Epithelial cell of proximal tubule (primary cell): ENCODE results near the gene THEMIS2. TPM values are rescaled to one million over a fixed set of nuclear protein-coding genes. Genes with fewer than 3 reads are reported as not detected.

Experiments used
- DNase-seq: peaks from one replicate; pipeline ENCODE4 v3.0.0-alpha.2; 2011; ENCODE audit warnings: low read depth
- H3K4me3 ChIP-seq: 2 replicates; pipeline ENCODE4 v1.5.1; 2011; ENCODE audit warnings: low read depth, mild to moderate bottlenecking, low read length
- total RNA-seq: library from RNA; depleted of rRNA; stranded (reverse); fragments of >200 nt; gene quantifications from 2 replicates; pipeline ENCODE4 v1.2.3, GENCODE V29; 2015
- TF ChIP-seq, protein P1 (sequence below): conservative IDR thresholded peaks from 2 replicates; pipeline ENCODE4 v1.5.1; 2012; ENCODE audit warnings: low read depth, mild to moderate bottlenecking, low read length

Gene THEMIS2
- total RNA-seq, 1 donor from 2014 or later = 24.2 TPM

DNA sequence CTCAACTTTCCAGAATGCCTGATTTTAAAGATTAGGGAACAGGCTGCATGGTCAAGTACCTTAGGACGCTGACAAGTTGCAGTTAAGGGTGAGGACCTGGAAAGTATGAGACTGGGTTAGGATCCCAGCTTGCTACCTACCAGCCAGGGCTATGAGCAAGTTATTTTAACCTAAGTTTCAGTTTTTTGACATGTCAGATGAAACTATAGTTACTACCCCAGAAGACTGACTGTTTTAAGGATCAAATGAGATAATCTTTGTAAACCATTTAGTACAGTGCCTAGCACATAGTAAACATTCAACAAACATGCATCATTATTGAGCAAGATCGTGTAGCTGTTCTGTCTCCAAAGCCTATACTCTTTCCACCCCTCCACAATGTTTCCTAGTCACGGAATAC is 14.4 kb downstream of the THEMIS2 start:
- TF ChIP-seq, protein P1, sequence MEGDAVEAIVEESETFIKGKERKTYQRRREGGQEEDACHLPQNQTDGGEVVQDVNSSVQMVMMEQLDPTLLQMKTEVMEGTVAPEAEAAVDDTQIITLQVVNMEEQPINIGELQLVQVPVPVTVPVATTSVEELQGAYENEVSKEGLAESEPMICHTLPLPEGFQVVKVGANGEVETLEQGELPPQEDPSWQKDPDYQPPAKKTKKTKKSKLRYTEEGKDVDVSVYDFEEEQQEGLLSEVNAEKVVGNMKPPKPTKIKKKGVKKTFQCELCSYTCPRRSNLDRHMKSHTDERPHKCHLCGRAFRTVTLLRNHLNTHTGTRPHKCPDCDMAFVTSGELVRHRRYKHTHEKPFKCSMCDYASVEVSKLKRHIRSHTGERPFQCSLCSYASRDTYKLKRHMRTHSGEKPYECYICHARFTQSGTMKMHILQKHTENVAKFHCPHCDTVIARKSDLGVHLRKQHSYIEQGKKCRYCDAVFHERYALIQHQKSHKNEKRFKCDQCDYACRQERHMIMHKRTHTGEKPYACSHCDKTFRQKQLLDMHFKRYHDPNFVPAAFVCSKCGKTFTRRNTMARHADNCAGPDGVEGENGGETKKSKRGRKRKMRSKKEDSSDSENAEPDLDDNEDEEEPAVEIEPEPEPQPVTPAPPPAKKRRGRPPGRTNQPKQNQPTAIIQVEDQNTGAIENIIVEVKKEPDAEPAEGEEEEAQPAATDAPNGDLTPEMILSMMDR = no peak
- H3K4me3 ChIP-seq = no peak overlapping the region
- no peak for DNase-seq

DNA sequence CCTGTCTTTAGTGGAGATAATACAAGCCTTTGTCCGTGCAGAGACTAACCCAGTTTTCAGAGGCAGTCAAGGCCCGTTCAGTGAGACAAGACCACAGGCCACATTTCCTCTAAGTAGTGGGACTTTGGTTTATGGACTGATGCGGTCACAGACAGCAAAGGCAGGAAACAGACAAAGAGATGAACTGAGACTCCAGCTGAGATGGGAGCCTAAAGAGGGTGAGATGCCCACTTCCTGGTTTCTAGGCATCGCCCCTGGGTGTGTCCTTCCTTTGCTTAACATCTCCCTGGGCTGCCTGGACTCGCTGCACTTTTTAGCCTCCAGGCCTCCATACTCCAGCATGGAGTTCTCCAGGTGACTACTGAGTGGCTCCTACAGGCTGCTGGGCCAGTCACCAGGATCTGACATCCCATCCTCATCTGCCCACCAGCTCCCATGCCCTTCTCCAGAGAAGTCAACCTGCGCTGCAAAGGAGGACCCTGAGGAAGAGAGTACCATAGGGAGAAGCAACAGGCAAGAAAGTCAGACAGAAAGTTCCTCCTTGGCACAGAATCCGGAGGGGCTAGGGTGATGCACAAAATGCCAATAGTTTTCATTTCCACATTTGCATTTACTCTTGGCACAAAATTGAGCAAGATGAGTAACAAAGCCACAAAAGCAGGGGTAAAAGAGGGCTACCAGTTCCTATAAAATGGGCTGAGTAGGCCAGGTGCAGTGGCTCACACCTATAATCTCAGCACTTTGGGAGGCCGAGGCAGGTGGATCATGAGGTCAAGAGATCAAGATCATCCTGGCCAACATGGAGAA is 15.1 kb downstream of the THEMIS2 start:
- TF ChIP-seq, protein P1 = no peak
- H3K4me3 ChIP-seq = no peak overlapping the region
- no peak for DNase-seq

DNA sequence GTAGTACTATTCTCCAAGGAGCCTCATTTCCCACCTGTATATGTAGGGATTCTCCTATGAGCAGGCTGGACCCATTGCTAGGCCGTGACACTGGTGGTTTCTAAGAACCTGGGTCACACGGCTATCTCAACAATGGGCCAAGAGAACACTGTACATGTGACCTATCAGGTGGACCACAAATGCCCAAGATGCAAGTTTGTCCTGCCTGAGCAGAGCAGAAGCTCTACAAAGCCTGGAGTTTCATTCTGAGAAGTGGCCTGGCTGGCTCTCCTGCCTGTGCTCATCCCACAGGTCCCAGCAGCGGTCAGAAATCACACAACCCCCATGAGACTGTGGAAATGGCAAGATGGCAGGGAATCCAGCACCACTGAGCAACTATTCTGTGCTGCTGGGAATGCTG is 17.2 kb downstream of the THEMIS2 start:
- TF ChIP-seq, protein P1 = no peak
- no peak for DNase-seq
- H3K4me3 ChIP-seq = no peak overlapping the region

DNA sequence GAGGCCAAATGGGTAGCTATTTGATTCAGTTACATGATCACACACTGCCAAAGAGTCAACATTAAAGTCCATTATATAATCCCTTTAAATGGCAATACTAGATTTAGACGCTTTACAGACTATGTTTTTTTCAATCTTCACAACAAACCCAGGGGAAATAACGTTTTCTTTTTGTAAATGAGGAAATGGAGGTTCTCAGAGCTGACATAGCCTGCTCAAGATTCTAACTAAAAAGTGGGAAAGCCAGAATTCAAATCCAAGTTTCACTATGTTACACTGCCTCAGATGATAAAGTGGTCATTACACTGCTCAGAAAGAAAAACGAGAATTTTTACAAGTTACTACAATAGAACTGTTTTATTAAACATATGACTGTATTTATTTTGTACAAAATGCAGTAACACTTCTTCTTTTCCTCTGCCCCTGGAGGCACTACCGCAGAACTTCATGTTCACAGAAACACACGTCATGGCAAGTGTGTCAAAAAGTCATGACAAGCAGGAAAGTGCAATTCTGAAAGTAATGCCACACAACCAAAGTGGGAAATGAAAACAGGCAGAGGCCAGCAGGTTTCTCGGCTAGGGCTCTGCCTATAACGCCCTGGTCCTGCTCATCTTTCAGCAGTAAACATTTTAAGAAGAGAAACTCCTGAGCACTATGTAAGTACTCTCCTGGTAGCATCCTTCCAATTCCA is 19.0 kb downstream of the THEMIS2 start:
- no peak for DNase-seq
- no peak overlapping the region for H3K4me3 ChIP-seq
- TF ChIP-seq, protein P1 = no peak

DNA sequence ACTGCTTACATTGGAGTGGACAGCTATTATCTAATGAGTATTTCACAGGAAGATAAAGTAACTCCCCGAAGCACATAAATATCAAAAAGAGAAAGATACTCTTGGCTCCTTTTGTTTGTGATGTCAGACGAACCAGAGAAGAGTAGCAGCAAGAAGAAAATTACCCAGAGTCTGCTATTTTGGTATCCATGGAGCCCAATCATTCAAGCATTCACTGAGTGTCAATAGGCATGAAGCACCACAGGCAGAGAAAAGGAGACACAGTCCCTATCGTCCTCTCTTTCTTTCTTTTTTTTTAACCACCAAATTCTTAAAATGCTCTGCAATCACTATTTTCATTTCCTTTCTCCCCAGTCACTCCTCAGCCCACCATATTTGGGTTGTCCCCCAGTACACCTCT is 22.2 kb downstream of the THEMIS2 start:
- no peak overlapping the region for H3K4me3 ChIP-seq
- TF ChIP-seq, protein P1 = no peak
- DNase-seq = no peak

DNA sequence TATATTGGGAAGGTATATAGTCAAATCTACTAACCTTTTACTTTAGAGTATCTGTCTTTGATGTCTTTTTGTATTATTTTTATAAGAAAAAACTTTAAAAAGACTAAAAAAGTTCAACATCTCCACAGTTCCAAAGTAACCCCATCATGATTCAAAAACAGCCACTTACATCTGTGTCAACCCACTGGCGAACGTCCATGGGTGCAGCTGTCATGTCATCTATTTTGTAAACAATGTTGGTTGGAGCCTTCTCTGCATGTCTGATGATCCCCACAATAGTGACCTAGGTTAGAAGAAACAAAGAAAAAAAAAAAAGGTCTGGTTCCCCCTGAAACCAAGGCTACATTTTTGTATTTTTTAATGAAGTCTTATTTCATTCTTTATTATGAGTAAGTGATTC is 34.4 kb downstream of the THEMIS2 start:
- H3K4me3 ChIP-seq = no peak overlapping the region
- TF ChIP-seq, protein P1 = no peak
- no peak for DNase-seq
